H1 (cell line): ENCODE measurements around the gene CLPTM1L. TPM values are rescaled to one million over a fixed set of nuclear protein-coding genes. Genes with fewer than 3 reads are reported as not detected.

Source experiments
- CTCF ChIA-PET: fragments of 300-600 bp; sonication (Branson Sonifier 250); formaldehyde crosslinking; loops from one replicate; lab custom pipeline; 2021; ENCODE audit not compliant: partially characterized antibody; lab: Charles Lee
- POLR2A ChIA-PET: fragments of 300-600 bp; sonication (Branson Sonifier 250); formaldehyde crosslinking; loops from one replicate; lab custom pipeline; 2021; ENCODE audit warnings: inconsistent platforms; ENCODE audit not compliant: partially characterized antibody; lab: Charles Lee
- DNase-seq, 2 experiments: peaks; one replicate each; pipeline versions ENCODE4 v3.0.0 to v3.0.0-alpha.2; 2010 to 2022; ENCODE audit warnings: low spot score in 2 of 2, low read depth in 1 of 2, mixed read lengths in 1 of 2
- FAIRE-seq: peaks from 2 replicates; lab custom pipeline; 2011; peaks lifted over from hg19 to GRCh38; lab: Jason Lieb, UNC
- H2AFZ ChIP-seq: 2 replicates; pipeline ENCODE4 v1.8.1; 2012; ENCODE audit warnings: low read length, inconsistent platforms
- H2AK5ac ChIP-seq: 2 replicates; pipeline ENCODE4 v1.6.1; 2013; ENCODE audit warnings: low read depth, low read length
- H2BK120ac ChIP-seq: replicated peaks from 2 replicates; pipeline ENCODE3; 2013; ENCODE audit warnings: low read depth, low read length, inconsistent platforms
- H2BK12ac ChIP-seq: 2 replicates; pipeline ENCODE4 v1.6.1; 2013; ENCODE audit warnings: low read depth, low read length
- H2BK15ac ChIP-seq: 2 replicates; pipeline ENCODE4 v1.6.1; 2013; ENCODE audit warnings: low read length
- H2BK20ac ChIP-seq: 2 replicates; pipeline ENCODE4 v1.6.1; 2013; ENCODE audit warnings: low read length
- H2BK5ac ChIP-seq: 2 replicates; pipeline ENCODE4 v1.6.1; 2013; ENCODE audit warnings: low read depth, low read length
- H3K14ac ChIP-seq: 2 replicates; pipeline ENCODE4 v1.6.1; 2013; ENCODE audit warnings: inconsistent platforms; ENCODE audit not compliant: insufficient read length
- H3K18ac ChIP-seq: 2 replicates; pipeline ENCODE4 v1.6.1; 2013; ENCODE audit warnings: low read length; ENCODE audit errors: extremely low read depth
- H3K23ac ChIP-seq: 2 replicates; pipeline ENCODE4 v1.6.1; 2013; ENCODE audit warnings: inconsistent platforms; ENCODE audit not compliant: insufficient read length
- H3K23me2 ChIP-seq: 2 replicates; pipeline ENCODE4 v1.6.1; 2013; ENCODE audit warnings: low read depth, low read length
- H3K27ac ChIP-seq: 2 replicates; pipeline ENCODE4 v1.6.1; 2011; ENCODE audit warnings: low read depth, low read length, inconsistent platforms
- H3K27me3 ChIP-seq, 4 experiments: replicated peaks in 1 of 4; 1 replicate in 1 of 4; 2 replicates in 3 of 4; pipeline versions ENCODE4 v1.6.1 to v1.8.1; 2011 to 2013; ENCODE audit warnings: low read length in 3 of 4, mild to moderate bottlenecking in 3 of 4, inconsistent platforms in 2 of 4, mixed read lengths in 2 of 4, moderate library complexity in 1 of 4; ENCODE audit not compliant: control insufficient read depth in 3 of 4, insufficient read depth in 3 of 4; ENCODE audit errors: extremely low read depth in 1 of 4
- H3K36me3 ChIP-seq, 4 experiments: 2 replicates each; pipeline versions ENCODE4 v1.6.1 to v1.8.1; 2011 to 2013; ENCODE audit warnings: mild to moderate bottlenecking in 4 of 4, low read length in 3 of 4, moderate library complexity in 2 of 4, control low read depth in 1 of 4, inconsistent platforms in 1 of 4; ENCODE audit not compliant: insufficient read depth in 4 of 4, control insufficient read depth in 2 of 4
- H3K4ac ChIP-seq: replicated peaks from 2 replicates; pipeline ENCODE3; 2013; ENCODE audit warnings: low read length, low read depth, mixed read lengths, inconsistent platforms; ENCODE audit not compliant: insufficient read length
- H3K4me1 ChIP-seq, 4 experiments: replicated peaks in 1 of 4; 1 replicate in 1 of 4; 2 replicates in 3 of 4; pipeline versions ENCODE4 v1.6.1 to v1.8.1; 2011 to 2013; ENCODE audit warnings: low read length in 3 of 4, inconsistent platforms in 2 of 4, mixed read lengths in 1 of 4; ENCODE audit not compliant: insufficient read depth in 4 of 4, control insufficient read depth in 3 of 4
- H3K4me2 ChIP-seq, 2 experiments: 2 replicates each; pipeline versions ENCODE4 v1.6.1 to v1.8.1; 2011 to 2013; ENCODE audit warnings: low read depth in 2 of 2, low read length in 2 of 2, control low read depth in 1 of 2, inconsistent platforms in 1 of 2, mild to moderate bottlenecking in 1 of 2; ENCODE audit not compliant: insufficient read depth in 1 of 2
- H3K4me3 ChIP-seq, 4 experiments: fragments of 200-600, 300-600 bp in 1 of 4; sonication (generic), shearing (Covaris generic), sonication (Bioruptor Twin) in 1 of 4; 2 replicates each; pipeline versions ENCODE4 v1.5.1 to v1.8.1; 2011 to 2016; ENCODE audit warnings: low read length in 4 of 4, low read depth in 3 of 4, control low read depth in 2 of 4, inconsistent platforms in 2 of 4, mild to moderate bottlenecking in 2 of 4, mixed read lengths in 1 of 4, moderate library complexity in 1 of 4; ENCODE audit not compliant: insufficient read depth in 2 of 4; ENCODE audit errors: extremely low read depth in 1 of 4
- H3K56ac ChIP-seq: replicated peaks from 2 replicates; pipeline ENCODE3; 2013; ENCODE audit warnings: low read depth, mild to moderate bottlenecking, mixed read lengths, low read length, inconsistent platforms; ENCODE audit not compliant: insufficient read length
- H3K79me1 ChIP-seq: 2 replicates; pipeline ENCODE4 v1.6.1; 2013; ENCODE audit warnings: low read depth, low read length, control low read depth
- H3K79me2 ChIP-seq, 2 experiments: 2 replicates each; pipeline versions ENCODE4 v1.6.1 to v1.8.1; 2012 to 2013; ENCODE audit warnings: low read length in 2 of 2, mild to moderate bottlenecking in 2 of 2, inconsistent platforms in 1 of 2; ENCODE audit not compliant: insufficient read depth in 2 of 2, control insufficient read depth in 1 of 2
- H3K9ac ChIP-seq, 4 experiments: replicated peaks in 1 of 4; 1 replicate in 1 of 4; 2 replicates in 3 of 4; pipeline versions ENCODE4 v1.6.1 to v1.8.1; 2011 to 2013; ENCODE audit warnings: low read depth in 3 of 4, low read length in 3 of 4, control low read depth in 2 of 4, mild to moderate bottlenecking in 2 of 4, moderate library complexity in 2 of 4, inconsistent platforms in 1 of 4; ENCODE audit errors: extremely low read depth in 1 of 4
- H3K9me3 ChIP-seq, 2 experiments: 2 replicates each; pipeline versions ENCODE4 v1.6.1 to v1.8.1; 2012 to 2013; ENCODE audit warnings: mild to moderate bottlenecking in 2 of 2, moderate library complexity in 2 of 2, control low read depth in 1 of 2, inconsistent platforms in 1 of 2, low read depth in 1 of 2, low read length in 1 of 2, mixed read lengths in 1 of 2; ENCODE audit not compliant: insufficient read depth in 2 of 2
- H4K20me1 ChIP-seq, 2 experiments: replicated peaks in 1 of 2; 2 replicates each; pipeline versions ENCODE3 to v1.8.1; 2011 to 2013; ENCODE audit warnings: inconsistent platforms in 2 of 2, low read length in 2 of 2, mild to moderate bottlenecking in 1 of 2; ENCODE audit not compliant: insufficient read depth in 2 of 2, control insufficient read depth in 1 of 2
- H4K5ac ChIP-seq: 2 replicates; pipeline ENCODE4 v1.6.1; 2013; ENCODE audit warnings: low read length, low read depth, mixed read lengths, inconsistent platforms; ENCODE audit not compliant: insufficient read length
- H4K8ac ChIP-seq: 2 replicates; pipeline ENCODE4 v1.8.0; 2013; ENCODE audit warnings: mild to moderate bottlenecking, moderate library complexity, low read length, inconsistent platforms; ENCODE audit not compliant: insufficient read depth; ENCODE audit errors: extremely low read depth
- H4K91ac ChIP-seq: replicated peaks from 2 replicates; pipeline ENCODE3; 2013; ENCODE audit warnings: low read length, mixed read lengths, inconsistent platforms; ENCODE audit not compliant: insufficient read length
- BACH1 ChIP-seq: IDR thresholded peaks from 2 replicates; pipeline ENCODE4 v1.6.1; 2012; ENCODE audit warnings: low read length, improper control_type of control experiment
- CHD1 ChIP-seq: IDR thresholded peaks from 2 replicates; pipeline ENCODE4 v1.6.1; 2012; ENCODE audit warnings: low read depth, low read length, improper control_type of control experiment
- CREB1 ChIP-seq: IDR thresholded peaks from 2 replicates; pipeline ENCODE4 v1.6.1; 2012; ENCODE audit warnings: inconsistent platforms
- MAFK ChIP-seq: IDR thresholded peaks from 2 replicates; pipeline ENCODE4 v1.6.1; 2012; ENCODE audit warnings: low read depth, mild to moderate bottlenecking, improper control_type of control experiment, low read length
- RFX5 ChIP-seq: IDR thresholded peaks from 2 replicates; pipeline ENCODE4 v1.6.1; 2011; ENCODE audit warnings: low read depth, low read length, improper control_type of control experiment, borderline replicate concordance
- RNF2 ChIP-seq: fragments of 200-900, 300-1000 bp; sonication (generic); IDR thresholded peaks from 2 replicates; pipeline ENCODE4 v1.7.1; 2016; ENCODE audit warnings: borderline replicate concordance, low read depth, mild to moderate bottlenecking, antibody characterized with exemption, low read length; ENCODE audit not compliant: poor library complexity, severe bottlenecking; ENCODE audit errors: missing control alignments
- ZNF274 ChIP-seq: IDR thresholded peaks from 2 replicates; pipeline ENCODE4 v1.7.0; 2012; ENCODE audit warnings: low read length, borderline replicate concordance; ENCODE audit errors: extremely low read depth
- WGBS, 2 experiments: shearing (Covaris generic) in 1 of 2; methylation state at CpG; one replicate each; pipeline versions ENCODE4 v1.1.6 to v1.1.7; 2013 to 2015; ENCODE audit warnings: low lambda C conversion rate in 2 of 2, mixed read lengths in 2 of 2, inconsistent platforms in 1 of 2, low coverage in 1 of 2, missing lambda C conversion rate in 1 of 2; ENCODE audit not compliant: insufficient replicate concordance in 2 of 2, insufficient coverage in 1 of 2, insufficient read length in 1 of 2; ENCODE audit errors: extremely low coverage in 1 of 2, missing lambda C conversion rate in 1 of 2; 5-methylcytosine and 5-hydroxymethylcytosine counted together
- polyA plus RNA-seq, 7 experiments: library from polyadenylated mRNA; depleted of rRNA in 3 of 7; stranded (reverse) in 5 of 7; unstranded in 2 of 7; fragments of >200 nt in 5 of 7; fragments of 200-250 nt in 2 of 7; gene quantifications; 1 replicate in 5 of 7; 2 replicates in 1 of 7; 4 replicates in 1 of 7; pipeline versions ENCODE4 v1.2.1 to v1.2.3, GENCODE V29; 2011 to 2013; ENCODE audit warnings: missing spikeins in 2 of 7, mixed read lengths in 2 of 7
- total RNA-seq: library from RNA; stranded (reverse); fragmentation: NEBNext Ultra II Directional; extraction: Animal tissue kit (Norgen Biotek cat#: 25700); gene quantifications from 2 replicates; pipeline ENCODE4 v1.2.1, GENCODE V29; 2021

CLPTM1L gene
- total and polyA plus RNA-seq, 2 of the 8 experiments (the other 6 are each of a cell fraction or from before 2014, with no cell fraction given): 102 to 119 TPM

DNA sequence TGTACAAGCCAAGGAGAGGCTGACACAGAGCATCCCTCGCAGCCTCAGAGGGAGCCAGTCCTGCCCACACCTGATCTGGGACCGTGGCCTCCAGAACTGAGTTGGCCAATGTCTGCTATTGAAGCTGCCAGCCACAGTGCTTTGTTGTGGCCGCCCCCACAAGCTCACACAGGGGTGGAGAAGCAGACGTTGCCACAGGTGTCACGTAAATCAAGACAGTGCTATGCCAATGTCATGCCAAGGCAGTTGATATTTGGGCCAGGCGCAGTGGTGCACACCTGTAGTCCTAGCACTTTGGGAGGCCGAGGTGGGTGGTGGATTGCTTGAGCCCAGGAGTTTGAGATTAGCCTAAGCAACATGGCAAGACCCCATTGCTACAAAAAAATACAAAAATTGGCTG is 32.7 kb downstream of the CLPTM1L start:
- H2BK20ac ChIP-seq: no peak overlapping the region
- H3K27me3 ChIP-seq: no peaks in the 10 kb centered on the region
- H2BK120ac ChIP-seq: no peak overlapping the region
- TF ChIP-seq MAFK: no peak
- TF ChIP-seq RNF2: no peak
- no peak for TF ChIP-seq BACH1
- TF ChIP-seq ZNF274: no peak
- TF ChIP-seq CHD1: no peak
- TF ChIP-seq CREB1: no peak
- no peak for TF ChIP-seq RFX5
- TF ChIP-seq, all 59 proteins: peak for 0
- Histone ChIP-seq H3K23me2 (no peaks in the 10 kb centered on the region; the same call in 1 of the 2 replicates), H4K5ac (no peak overlapping the region), H3K79me2 (no peaks in the 10 kb centered on the region), H3K18ac (no peak overlapping the region), H3K56ac (no peak overlapping the region), H2BK15ac (no peak overlapping the region), H2AK5ac (no peak overlapping the region), H4K91ac (no peak overlapping the region), H4K20me1 (no peaks in the 10 kb centered on the region), H2BK12ac (peak overlapping the region; percentile 60; the same call in 1 of the 2 replicates), H3K23ac (no peak overlapping the region), H4K8ac (no peak overlapping the region), H2AFZ (no peak overlapping the region), H3K9ac (no peak overlapping the region), H3K14ac (no peak overlapping the region), H3K79me1 (no peaks in the 10 kb centered on the region), H3K9me3 (peaks cover 0 to 9% of the 10 kb centered on the region in 2 experiments; a peak in 1 of 4 replicates), H3K36me3 (no peaks in the 10 kb centered on the region), H3K27ac (no peak overlapping the region), H3K4me2 (no peak overlapping the region), H3K4ac (no peak overlapping the region), H2BK5ac (no peak overlapping the region), H3K4me1 (peaks cover 11 to 17% (median 14%) of the 10 kb centered on the region in 4 experiments), H3K4me3 (no peak overlapping the region)
- FAIRE-seq (no peak), DNase-seq (no peak)
- ChIA-PET CTCF (interaction anchor here (0.6 to 1.5 kb wide), 2 partner anchors 16 to 388 kb away, joined by 3 to 4 read pairs; no protein-coding TSS in a partner anchor), POLR2A (interaction anchor here (0.7 to 1.0 kb wide), 3 partner anchors 9 to 25 kb away, joined by 3 to 4 read pairs (median 3); no protein-coding TSS in a partner anchor)
- 86% methylated on average over 7 of the region's 7 CpGs; no CpG with 5 or more reads in 1 of the 2 experiments for WGBS, 2 experiments
